ENCODE measurements around the gene TMEM156.
"Not testable (repeated sequence)": the region's sequence is repeated elsewhere in the genome, so short reads cannot be mapped to it uniquely, and the experiment has no call there.

The TMEM156 gene

GRCh38 chr4:38989487-38989886, 42.7 kb downstream of the TMEM156 start:
- peak in 2 of 4 experiments; percentile 20 to 48 for DNase-seq

DNA sequence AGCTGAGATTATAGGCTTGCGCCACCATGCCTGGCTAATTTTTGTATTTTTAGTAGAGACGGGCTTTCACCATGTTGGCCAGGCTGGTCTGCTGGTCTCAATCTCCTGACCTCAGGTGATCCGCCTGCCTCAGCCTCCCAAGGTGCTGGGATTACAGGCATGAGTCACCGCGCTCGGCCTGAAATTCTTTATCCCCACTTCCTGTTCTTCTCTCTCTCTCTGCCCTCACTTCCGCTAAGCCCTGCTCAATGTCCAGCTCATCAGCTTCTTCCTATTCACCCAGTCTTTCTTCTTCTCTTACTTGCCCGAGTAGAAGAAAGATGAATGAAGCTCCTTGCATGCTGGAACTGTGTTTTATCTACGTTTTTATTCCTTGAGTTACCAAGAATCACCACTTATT, 43.9 kb downstream of the TMEM156 start:
- DNase-seq: peak in 1 of 4 experiments; percentile 14

DNA sequence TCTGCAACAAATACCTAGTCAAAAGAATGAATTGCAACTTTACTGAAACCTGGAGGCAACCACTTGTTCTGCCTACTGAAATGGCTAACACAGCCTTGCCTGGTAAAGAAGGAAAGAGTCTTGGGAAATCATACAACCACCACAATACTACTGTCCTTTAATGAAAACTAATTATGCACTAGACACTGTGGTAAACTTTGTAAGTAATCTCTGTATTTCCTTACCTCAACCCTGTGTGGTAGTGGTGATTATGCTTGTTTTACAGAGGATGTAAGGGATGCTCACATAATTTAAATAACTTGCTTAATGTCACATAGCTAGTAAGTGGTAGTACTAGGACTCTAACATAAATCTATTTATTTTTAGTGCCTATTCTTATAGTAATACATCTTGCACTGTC, 44.7 kb downstream of the TMEM156 start:
- DNase-seq: no peak

GRCh38 chr4:38985410-38986100, 46.7 kb downstream of the TMEM156 start:
- DNase-seq: peak; percentile 16 to 55 (median 46)

- DNase-seq: no peak
These were observed 48.2 kb downstream of the TMEM156 start for GRCh38 chr4:38983787-38984598.

DNA sequence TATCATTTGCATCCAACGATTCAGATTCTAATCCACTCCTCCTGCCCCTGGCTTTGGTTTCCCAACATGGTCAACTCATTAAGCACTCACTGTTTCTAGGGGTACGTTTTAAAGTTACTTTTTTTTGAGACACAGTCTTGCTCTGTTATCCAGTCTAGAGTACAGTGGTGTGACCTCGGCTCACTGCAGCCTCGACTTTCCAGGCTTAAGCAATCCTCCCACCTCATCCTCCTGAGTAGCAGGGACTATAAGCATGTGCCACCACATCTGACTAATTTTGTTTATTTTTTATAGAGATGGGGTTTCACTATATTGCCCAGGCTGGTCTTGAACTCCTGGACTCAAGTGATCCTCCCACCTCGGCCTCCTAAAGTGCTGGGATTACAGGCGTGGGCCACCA, 48.9 kb downstream of the TMEM156 start:
- peak; percentile 40 to 74 (median 66) for DNase-seq

DNA sequence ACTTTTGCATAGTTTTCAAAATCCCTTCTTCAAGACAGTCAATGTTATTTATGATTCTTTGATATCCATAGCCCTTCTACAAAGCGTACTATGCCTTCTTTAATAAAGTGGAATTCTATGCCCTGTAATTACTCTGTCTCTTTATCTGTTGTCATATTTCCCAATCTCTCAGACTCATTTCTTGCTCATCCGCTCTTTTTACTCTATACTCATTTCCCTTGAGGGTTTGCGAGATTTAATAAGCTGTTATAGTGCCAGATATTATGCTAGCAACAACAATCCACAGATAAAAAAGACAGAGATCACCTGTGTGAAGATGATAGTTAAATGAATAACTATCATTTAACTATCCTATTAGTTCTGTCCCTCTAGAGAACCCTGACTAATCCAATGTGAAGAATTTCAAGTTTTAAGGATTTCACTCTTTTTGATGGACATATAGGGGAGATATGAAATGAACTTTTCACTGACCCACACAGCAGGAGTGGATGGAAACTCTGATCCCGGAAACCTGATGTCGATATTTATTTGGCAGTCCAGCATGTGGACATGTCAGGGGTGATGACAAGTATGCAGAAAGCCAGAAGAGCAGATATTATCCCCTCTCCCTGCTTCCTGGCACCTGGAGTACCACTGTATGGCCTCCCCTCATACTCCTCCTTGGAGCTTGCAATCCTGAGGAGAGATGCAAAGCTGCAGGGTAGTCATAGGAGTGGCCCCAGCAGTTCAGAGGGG, 49.7 kb downstream of the TMEM156 start:
- DNase-seq: no peak

DNA sequence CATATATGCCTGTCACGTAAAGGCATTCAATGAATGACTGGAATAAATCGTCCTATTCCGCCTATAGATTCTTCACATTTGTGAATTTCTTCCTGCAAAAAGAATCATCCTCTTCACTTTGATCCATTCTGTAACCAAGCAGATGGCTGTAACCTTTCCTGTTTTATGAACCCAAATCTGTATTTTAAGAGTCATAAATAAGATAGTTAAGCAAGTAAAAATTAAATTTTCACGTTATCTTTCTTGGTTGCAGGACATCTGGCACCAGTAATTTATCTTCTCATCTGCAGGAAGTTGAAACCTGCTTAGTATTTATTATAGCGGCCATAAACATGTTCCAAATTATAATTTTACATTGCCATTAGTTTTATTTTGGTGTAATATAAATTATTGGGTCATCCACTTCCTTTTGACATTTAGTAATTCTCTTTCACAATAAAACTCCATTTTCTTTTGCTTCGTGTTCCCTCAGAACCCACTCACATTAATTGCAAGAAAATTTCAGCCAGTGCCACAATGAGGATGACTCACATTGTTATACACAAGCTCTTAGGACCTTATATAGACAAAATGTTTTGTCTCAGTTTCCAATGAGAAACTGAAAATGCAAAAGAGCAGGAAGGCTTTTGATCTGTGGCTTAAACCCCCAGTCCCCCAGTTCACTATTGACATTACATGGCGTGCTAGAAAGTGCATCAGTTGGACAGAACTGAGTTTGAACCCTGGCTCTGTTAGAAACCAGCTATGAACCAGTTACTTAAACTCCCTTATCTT, 51.1 kb downstream of the TMEM156 start:
- DNase-seq: peak; percentile 44 to 84 (median 64)

DNA sequence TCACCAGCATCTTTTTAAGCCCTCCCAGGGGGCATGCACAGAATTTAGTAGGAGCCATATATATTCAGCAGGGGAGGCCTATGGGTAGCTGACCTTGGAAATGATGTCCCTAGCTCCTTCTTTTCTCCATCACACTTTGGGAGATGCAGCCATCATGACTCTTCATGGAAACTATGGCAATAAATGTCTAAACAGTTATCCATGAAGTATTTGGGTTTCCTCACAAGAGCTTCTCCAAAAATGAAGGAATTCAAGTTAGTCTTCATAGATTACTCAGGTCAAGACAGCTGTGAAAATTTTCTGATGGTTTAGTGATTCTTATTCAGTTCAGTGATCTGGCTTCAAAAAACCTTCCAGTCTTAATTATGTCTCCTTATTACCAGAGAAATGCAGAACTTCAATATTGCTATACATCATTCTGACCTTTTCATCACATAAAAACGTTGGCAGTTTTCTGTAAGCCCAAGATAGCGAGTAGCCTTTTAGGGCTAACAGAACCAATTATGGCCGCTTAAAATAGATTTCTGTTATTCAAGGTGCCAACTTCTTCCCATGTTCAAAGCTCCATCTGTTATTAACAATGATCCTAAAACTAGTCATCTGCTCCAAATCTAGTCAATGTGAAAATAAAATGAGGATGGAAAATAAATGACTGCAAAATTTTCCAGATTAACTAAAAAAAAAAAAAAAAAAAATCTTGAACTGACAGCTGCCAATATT, 52.5 kb downstream of the TMEM156 start:
- DNase-seq: no peak

GRCh38 chr4:38979081-38979480, 53.1 kb downstream of the TMEM156 start:
- no peak for DNase-seq

DNA sequence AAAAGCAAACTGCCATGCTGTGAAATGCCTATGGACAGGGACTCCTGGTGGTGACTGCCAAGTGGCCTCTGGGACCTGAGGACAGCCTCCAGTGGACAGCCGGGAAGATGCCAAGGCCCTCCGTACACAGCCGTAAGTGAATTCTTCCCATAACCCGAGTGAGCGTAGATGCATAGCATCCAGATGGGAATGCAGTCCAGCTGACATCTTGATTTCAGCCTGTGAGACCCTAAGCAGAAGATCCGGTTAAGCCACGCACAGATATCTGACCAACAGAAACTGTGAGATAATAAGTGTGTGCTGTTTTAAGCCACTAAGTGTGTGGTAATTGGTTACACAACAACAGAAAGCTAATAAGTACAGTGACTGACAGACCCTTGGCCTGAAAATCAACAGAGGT, 55.9 kb downstream of the TMEM156 start:
- no peak for DNase-seq

DNA sequence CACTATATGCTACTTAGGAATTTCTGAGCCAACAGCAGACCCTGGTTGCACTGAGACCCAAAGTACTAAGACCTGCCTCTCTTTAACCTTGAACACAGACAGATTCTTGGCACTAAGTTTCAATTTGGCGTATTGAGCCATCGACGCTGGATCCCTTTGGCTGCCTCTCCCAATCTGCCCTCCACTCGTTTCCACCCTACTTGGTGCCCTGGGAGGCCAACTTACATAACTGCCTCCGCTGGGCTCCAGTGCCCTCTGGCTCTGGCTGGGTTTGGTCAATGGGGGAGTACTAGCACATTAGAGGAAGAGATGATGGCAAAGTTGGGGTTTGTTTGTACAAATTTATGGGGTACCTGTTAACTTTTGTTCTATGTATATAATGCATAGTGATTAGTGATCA, 63.5 kb downstream of the TMEM156 start:
- no peak for DNase-seq

DNA sequence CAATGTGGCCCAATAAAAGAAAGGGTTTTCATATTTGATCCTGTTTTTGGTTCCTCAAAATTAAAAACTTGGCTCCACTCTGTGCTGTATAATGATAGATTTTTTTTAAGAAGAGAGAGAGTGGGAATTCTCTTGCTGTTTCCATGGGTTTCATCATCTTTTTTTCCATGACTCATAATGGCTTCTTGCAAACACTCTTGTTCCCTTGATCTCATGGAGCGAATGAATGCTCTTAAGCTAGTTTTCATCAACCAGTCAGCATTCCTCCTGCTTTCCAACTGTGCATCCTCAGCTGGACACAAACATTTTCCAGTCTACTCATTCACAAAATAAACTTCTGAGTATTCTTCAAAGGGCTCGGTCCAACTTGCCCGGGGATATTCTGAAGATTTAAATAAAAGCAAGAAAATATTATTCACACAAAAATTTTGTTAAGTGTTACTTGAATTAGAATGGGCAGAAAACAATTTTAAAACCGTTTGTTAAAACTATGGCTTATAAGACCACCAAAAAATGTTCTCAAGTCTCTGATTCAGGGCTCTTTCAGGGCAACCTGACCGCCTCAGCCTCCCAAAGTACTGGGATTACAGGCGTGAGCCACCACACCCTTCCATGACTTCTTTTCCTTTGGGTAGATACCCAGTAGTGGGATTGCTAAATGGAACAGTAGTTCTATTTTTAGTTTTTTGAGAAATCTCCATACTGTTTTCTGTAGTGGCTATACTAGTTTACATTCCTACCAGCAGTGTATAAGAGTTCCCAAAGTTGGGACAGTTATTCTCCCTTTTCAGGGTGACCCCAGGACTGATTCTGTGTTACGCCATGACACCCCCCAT, 64.7 kb downstream of the TMEM156 start:
- peak; percentile 15 to 64 (median 35) for DNase-seq

DNA sequence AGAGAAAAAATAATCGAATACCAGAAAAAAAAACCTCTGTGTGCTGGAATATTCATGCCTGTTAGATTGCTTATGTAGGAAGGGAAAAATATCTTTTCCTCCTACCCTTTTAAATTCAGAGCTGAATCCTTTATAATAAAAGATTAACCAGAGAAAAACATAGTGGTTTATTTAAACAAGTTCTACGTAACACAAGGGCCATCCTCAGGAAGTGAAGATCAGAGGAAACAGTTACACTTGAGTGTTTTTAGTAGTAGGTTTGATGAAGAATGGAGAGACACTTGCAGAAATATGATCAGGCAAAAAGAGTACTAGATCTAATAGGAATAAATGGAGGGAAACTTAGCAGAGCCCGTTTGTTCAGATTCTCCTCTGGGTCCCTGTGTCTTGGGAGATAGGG, 66.3 kb downstream of the TMEM156 start:
- no peak for DNase-seq

- no peak for DNase-seq
These were observed 67.0 kb downstream of the TMEM156 start for GRCh38 chr4:38964942-38965775.

DNA sequence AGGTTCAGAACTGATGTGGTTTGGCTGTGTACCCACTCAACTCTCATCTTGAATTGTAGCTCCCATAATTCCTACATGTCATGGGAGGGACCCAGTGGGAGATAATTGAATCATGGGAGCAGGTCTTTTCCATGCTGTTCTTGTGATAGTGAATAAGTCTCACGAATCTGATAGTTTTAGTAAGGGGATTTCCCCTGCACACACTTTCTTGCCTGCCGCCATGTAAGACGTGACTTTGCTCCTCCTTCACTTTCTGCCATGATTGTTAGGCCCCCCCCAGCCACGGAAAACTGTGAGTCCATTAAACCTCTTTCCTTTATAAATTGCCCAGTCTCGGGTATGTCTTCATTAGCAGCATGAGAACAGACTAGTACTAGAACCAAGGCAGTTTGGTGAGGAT, 73.0 kb downstream of the TMEM156 start:
- not testable (repeated sequence) for DNase-seq

DNA sequence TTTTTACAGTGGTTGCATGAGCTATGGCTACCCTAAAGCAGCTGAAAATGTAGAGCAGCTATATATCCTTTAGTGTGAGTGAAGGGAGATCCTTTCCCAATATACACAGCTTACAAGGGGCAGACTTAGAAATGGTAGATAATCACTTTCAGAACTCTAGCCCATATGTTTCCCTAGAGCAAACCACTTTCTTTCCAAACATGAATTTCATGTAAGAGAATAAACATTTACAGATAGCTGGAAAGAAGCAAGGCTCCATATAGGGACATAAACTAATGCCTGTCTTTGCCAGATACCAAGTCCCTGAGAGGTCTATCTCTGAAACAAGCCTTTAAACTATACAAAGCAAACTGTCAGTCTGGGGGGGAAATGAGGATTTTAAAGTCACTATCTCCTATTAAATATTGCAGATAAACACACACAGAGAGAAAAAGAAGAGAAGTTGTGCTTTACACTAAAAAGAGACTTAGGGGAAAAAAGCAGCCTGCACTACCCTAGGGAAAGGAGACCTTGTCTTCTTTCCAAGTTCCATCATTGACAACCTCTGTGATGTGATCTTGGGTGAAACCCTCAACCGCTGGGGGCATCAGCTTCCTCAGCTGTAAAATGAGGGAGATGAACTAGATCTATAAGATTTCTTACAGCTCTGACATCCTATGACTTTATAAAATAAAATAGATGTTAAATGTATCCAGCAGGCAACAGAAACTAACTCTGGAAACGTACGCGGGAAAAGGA, 73.6 kb downstream of the TMEM156 start:
- no peak for DNase-seq

GRCh38 chr4:38957893-38958292, 74.3 kb downstream of the TMEM156 start:
- no peak for DNase-seq

DNA sequence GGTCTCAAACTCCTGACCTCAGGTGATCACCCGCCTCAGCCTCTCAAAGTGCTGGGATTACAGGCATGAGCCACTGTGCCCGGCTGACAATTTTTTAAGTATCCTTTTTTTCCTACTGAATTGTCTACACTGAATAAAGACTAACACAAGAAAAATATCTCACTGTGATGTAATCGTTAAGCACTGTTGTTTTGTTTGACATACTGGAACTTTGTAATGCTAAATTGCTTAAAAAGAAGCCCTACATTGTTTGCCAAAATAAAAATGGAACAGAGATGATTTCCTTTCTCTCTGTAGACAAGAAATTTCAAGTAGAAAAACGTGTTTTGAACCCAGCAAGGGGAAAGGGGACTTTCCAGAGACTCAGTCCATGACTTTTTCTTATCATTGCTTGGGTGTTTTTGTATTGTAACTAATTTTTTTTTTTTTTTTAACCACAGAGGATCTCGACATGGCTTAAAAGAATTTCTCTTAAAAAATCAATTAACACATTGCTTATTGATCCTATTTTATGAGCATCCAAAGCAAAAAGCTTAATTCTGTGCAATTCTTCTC, 74.9 kb downstream of the TMEM156 start:
- DNase-seq: no peak
